ENCODE results near the gene SH3D21.

SH3D21 gene

DNA sequence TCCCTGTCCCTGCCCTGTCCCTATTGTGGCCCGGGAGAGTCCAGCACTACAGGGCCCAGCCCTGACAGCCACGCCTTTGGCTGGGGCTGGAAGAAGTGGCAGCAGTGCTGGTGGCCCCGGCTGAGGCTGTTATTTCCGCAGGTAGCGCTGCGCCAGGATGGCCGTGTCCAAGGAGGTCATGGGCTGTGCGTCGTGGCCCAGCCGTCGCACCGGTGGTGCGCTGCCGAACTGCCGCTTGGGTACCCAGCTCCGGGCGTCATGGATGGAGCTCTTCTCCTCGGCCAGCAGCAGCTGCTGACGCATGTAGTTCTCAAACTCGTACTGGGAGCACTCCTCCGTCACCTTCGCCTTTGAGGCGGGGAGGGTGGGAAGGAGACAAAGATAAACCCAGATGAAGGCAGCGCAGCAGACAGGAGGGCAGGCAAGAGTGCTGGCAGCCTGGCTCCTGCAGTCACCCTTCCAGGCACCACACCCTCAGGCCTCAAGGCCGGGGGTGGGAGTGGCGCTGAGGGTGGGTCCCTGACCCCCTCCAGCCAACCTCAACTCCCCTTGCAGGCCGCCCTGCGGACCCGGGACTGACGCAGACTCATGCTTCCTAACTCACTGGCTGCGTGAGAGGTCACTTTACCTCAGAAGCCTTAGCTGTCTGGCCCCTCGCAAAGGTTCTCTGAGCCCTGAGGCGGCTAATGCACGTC is 35.6 kb downstream of the SH3D21 start:
- no peaks in the 10 kb centered on the region for H3K79me2 ChIP-seq (ENCODE audit: insufficient read depth, low read length)
- no peaks in the 10 kb centered on the region for H4K20me1 ChIP-seq (ENCODE audit: low read depth, low read length)
- no peak overlapping the region for H3K4me3 ChIP-seq (ENCODE audit: insufficient read depth, low read length, poor library complexity, severe bottlenecking)
- H3K9me2 ChIP-seq (replicated peaks; ENCODE audit: insufficient read depth, low read length) = no peaks in the 10 kb centered on the region
- H3K27ac ChIP-seq (ENCODE audit: low read depth, low read length) = no peak overlapping the region
- H3K27me3 ChIP-seq (ENCODE audit: low read length) = no peaks in the 10 kb centered on the region
- TF ChIP-seq, protein P1, sequence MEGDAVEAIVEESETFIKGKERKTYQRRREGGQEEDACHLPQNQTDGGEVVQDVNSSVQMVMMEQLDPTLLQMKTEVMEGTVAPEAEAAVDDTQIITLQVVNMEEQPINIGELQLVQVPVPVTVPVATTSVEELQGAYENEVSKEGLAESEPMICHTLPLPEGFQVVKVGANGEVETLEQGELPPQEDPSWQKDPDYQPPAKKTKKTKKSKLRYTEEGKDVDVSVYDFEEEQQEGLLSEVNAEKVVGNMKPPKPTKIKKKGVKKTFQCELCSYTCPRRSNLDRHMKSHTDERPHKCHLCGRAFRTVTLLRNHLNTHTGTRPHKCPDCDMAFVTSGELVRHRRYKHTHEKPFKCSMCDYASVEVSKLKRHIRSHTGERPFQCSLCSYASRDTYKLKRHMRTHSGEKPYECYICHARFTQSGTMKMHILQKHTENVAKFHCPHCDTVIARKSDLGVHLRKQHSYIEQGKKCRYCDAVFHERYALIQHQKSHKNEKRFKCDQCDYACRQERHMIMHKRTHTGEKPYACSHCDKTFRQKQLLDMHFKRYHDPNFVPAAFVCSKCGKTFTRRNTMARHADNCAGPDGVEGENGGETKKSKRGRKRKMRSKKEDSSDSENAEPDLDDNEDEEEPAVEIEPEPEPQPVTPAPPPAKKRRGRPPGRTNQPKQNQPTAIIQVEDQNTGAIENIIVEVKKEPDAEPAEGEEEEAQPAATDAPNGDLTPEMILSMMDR (IDR thresholded peaks at IDR 0.05; ENCODE audit: insufficient read depth, low read length, poor library complexity, severe bottlenecking) = no peak
- TF ChIP-seq EZH2phosphoT487 (conservative IDR thresholded peaks at IDR 0.05; ENCODE audit: low read length) = no peak
- no peaks in the 10 kb centered on the region for H3K9me3 ChIP-seq (ENCODE audit: insufficient read depth, low read length)
- no peak overlapping the region for H2AFZ ChIP-seq (ENCODE audit: low read depth, low read length, severe bottlenecking)
- no peak overlapping the region for H3K4me2 ChIP-seq (ENCODE audit: low read depth, low read length, poor library complexity, severe bottlenecking)
- H3K9ac ChIP-seq (ENCODE audit: low read length) = no peak overlapping the region
- no peaks in the 10 kb centered on the region for H3K36me3 ChIP-seq (ENCODE audit: low read length)
- no peaks in the 10 kb centered on the region for H3F3A ChIP-seq (ENCODE audit: insufficient read depth)

DNA sequence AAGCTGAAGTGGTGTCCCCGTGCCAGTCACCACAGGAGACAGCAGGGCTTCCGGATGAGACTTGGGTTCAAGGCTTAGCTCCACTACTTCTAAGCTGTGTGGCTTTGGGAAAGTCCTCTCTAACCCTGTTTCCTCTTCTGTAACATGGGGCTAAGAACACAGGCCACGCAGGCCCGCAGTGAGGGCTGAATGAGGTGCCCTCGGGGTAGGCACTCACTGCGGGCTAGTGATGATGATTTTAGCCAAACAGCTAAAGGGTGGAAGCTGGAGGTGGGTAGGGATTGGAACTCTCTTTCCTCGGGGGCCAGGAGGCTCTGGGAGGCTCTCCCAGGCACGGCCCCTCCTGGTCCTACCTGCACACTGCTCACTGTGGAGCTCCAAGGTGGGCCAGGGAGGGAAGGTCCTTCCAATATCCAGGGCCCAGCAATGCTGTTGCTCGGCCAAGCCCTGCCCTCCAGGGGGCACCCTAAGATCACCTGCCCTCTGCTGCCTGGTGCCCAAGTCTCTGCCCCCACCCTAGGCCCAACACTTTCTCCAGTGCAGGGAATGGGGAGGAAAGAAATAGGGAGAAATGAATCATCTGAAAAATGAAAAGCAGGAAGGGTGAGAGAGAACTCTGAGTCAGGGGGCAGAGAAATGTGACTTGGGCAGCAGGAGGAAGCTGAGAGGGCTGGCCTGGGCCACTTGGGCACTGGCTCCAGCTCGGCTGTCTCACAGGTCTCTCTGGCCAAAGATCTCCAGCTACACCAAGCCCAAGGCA is 36.4 kb downstream of the SH3D21 start:
- TF ChIP-seq EZH2phosphoT487 (conservative IDR thresholded peaks at IDR 0.05; ENCODE audit: low read length) = no peak
- TF ChIP-seq, protein P1 (IDR thresholded peaks at IDR 0.05; ENCODE audit: insufficient read depth, low read length, poor library complexity, severe bottlenecking) = peak; percentile 82

DNA sequence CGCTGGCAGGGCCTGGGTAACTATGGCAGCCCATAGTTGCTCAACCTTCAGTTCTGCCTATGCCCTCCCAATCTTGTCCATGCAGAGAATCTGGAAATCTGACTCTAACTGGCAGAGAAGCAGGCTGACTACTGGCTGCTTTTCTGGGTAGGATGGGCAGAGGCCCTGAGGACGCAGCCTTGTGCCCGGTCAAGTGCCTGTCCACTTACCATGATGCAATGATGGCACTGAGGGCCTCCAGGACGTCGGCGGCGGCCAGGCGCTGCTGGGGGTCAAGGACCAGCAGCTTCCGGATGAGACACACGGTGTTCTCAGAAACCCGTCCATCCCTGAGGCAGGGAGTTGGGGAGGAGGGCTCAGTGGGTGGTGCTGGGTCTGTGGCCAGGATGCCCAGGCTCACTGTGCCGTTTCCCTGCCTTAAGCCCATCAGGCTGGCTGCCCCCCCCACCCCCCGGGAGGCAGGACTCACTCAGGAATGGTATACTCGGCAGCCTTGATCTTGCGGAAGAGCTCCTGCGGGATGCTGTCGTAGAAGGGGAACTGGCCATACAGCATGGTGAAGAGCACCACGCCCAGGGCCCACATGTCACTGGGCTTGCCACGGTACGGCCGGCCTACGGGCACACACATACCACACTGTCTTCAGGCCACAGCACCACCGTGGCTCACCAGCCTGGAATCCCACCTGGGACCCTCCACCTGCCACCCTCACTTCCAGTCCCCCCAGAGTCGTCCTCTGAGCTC is 37.7 kb downstream of the SH3D21 start:
- Histone ChIP-seq H3K9ac (ENCODE audit: low read length) (no peak overlapping the region), H3K79me2 (ENCODE audit: insufficient read depth, low read length) (no peaks in the 10 kb centered on the region), H3K9me2 (replicated peaks; ENCODE audit: insufficient read depth, low read length) (no peaks in the 10 kb centered on the region), H3K4me2 (ENCODE audit: low read depth, low read length, poor library complexity, severe bottlenecking) (no peak overlapping the region), H3K27me3 (ENCODE audit: low read length) (no peaks in the 10 kb centered on the region), H4K20me1 (ENCODE audit: low read depth, low read length) (no peaks in the 10 kb centered on the region), H3K9me3 (ENCODE audit: insufficient read depth, low read length) (no peaks in the 10 kb centered on the region), H2AFZ (ENCODE audit: low read depth, low read length, severe bottlenecking) (no peak overlapping the region), H3K27ac (ENCODE audit: low read depth, low read length) (no peak overlapping the region), H3F3A (ENCODE audit: insufficient read depth) (no peaks in the 10 kb centered on the region), H3K36me3 (ENCODE audit: low read length) (no peaks in the 10 kb centered on the region), H3K4me3 (ENCODE audit: insufficient read depth, low read length, poor library complexity, severe bottlenecking) (no peak overlapping the region)
- no peak for TF ChIP-seq EZH2phosphoT487 (conservative IDR thresholded peaks at IDR 0.05; ENCODE audit: low read length)
- TF ChIP-seq, protein P1 (IDR thresholded peaks at IDR 0.05; ENCODE audit: insufficient read depth, low read length, poor library complexity, severe bottlenecking) = no peak

More for the DNA sequence above, 36.4 kb downstream of the SH3D21 start:
- Histone ChIP-seq H3K27me3 (ENCODE audit: low read length) (no peaks in the 10 kb centered on the region), H4K20me1 (ENCODE audit: low read depth, low read length) (no peaks in the 10 kb centered on the region), H3F3A (ENCODE audit: insufficient read depth) (no peaks in the 10 kb centered on the region), H3K9me3 (ENCODE audit: insufficient read depth, low read length) (no peaks in the 10 kb centered on the region), H3K9me2 (replicated peaks; ENCODE audit: insufficient read depth, low read length) (no peaks in the 10 kb centered on the region), H3K27ac (ENCODE audit: low read depth, low read length) (no peak overlapping the region), H3K79me2 (ENCODE audit: insufficient read depth, low read length) (no peaks in the 10 kb centered on the region), H3K9ac (ENCODE audit: low read length) (no peak overlapping the region), H3K4me3 (ENCODE audit: insufficient read depth, low read length, poor library complexity, severe bottlenecking) (no peak overlapping the region), H3K4me2 (ENCODE audit: low read depth, low read length, poor library complexity, severe bottlenecking) (no peak overlapping the region), H2AFZ (ENCODE audit: low read depth, low read length, severe bottlenecking) (no peak overlapping the region), H3K36me3 (ENCODE audit: low read length) (no peaks in the 10 kb centered on the region)

All from SU-DHL-6 (cell line).